Pulmonary artery endothelial cell (primary cell): Measurements from ENCODE around the gene SGK1. TPM values are rescaled to one million over a fixed set of nuclear protein-coding genes. Genes with fewer than 3 reads are reported as not detected.

Experiments
- DNase-seq: peaks from one replicate; pipeline ENCODE4 v3.0.0-alpha.2; 2011; ENCODE audit warnings: low read depth, low spot score
- total RNA-seq: library from RNA; depleted of rRNA; stranded (reverse); fragments of >200 nt; gene quantifications from 2 replicates; pipeline ENCODE4 v1.2.3, GENCODE V29; 2014

The SGK1 gene
- total RNA-seq, 1 donor from 2014 or later: 242 TPM

DNA sequence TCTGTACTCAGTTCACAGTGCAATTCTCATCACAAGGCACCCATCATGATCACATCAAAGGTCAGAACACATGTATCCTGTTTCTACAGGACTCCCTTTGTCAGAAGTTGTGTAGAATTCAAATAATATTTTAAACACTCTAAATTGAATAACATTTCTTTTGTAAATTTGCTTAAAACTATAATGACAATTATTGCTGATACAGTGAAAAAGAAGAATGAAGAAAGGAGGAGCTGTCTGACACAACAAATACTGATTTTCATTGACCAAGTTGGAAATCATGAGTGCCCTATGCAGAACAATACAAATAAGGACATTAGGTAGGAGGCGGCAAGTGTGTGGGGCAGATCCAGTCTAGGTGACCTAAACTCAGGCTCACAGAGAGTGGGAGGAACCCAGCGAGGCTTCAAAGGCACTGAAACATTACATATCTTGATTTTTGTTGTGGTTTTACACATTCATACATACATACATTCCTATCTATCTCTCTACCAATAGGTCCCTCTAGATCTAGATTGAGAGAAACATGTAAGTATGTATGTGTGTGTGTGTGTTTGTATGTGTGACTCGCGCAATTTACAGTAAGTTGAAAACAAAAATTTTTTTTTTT is 186.3 kb downstream of the SGK1 start:
- DNase-seq: no peak

DNA sequence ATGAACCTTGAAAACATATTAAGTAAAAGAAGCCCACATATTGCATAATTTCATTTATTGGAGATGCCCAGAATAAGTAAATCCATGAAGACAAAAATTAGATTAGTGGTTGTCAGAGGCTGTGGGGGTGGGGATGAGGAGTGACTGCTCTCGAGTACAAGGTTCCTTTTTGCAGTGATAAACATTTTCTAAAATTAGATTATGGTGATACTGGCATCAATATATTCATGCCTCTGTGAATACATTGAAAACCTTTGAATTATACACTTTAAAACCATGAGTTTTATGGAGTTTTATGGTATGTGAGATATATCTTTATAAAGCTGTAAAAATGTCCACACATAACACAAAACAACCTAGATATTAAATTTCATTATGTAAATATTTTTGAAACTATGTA is 189.8 kb downstream of the SGK1 start:
- DNase-seq: no peak

DNA sequence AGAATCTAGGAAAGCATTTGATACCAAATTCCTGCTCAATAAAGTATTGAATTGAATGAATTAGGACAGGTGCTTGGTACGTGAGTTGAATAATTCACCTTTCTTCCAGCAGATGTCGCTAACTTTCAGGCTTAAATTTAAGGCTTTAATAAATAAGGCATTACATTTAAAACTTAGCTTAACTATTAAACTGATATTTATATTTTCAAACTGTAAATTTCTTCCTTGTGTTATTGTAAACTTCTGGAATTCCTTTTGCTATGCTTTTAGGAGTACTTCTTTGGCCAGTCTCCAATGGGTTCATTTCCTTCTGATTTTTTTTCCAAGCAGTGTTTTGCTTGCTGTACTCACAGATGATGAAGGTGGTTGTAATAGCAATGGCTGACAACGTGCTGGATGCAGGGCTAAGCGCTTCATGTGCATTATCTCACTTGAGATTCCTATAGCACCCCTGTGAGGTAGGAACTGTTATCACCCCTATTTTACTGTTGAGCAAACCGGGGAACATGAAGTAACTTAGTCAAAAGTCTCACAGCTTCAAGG is 194.2 kb downstream of the SGK1 start:
- DNase-seq: peak; percentile 19

DNA sequence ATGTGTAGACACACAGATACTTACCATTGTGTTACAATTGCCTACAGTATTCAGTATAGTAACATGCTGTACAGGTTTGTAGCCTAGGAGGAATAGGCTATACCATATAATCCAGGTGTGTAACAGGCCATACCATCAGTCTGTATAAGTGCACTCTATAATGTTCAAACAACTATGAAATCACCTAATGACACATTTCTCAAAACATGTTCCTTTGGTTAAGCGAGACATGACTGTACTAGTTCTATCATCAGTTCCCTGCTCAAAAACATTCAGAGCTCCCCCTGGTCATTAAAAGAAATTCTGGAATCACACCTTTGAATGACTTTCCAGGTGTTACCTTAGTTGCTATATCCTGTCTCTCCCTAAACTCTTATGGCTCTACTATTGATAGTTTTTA is 195.1 kb downstream of the SGK1 start:
- DNase-seq: no peak

DNA sequence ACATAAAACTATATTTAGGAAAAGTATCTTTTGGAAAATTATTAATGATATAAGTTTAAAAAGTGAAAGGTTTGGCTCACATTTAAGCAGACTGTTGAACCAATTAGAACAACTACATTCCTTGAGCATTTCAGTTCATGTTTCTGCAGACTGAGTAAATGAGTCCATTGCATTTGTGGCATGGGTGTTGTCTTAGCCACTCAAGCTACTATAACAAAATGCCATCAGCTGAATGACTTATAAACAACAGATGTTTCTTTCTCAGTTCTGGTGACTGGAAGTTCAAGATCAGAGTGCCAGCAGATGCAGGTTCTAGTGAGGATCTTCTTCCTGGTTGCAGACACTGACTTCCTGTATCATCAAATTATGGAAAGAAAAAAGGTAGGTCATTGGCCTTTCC is 198.4 kb downstream of the SGK1 start:
- no peak for DNase-seq
